Fibroblast of the conjunctiva (primary cell): ENCODE data around the gene SLC35G6.

Experiments used
- DNase-seq: peaks from one replicate; pipeline ENCODE4 v3.0.0-alpha.2; 2010; ENCODE audit warnings: low read depth

The SLC35G6 gene

DNA sequence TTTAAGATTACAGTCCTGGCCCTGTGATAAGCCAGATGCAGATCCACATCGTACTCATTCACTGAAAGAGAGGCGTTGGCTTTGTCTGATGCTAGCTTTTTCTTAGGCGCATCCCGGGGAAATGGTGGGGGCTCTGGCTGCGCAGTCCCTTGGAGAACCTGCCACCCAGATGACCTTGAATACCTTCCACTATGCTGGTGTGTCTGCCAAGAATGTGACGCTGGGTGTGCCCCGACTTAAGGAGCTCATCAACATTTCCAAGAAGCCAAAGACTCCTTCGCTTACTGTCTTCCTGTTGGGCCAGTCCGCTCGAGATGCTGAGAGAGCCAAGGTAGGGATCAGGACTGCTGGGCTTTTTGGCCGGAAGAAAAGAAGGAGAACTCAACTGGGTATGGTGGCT is 26.9 kb downstream of the SLC35G6 start:
- DNase-seq: no peak

DNA sequence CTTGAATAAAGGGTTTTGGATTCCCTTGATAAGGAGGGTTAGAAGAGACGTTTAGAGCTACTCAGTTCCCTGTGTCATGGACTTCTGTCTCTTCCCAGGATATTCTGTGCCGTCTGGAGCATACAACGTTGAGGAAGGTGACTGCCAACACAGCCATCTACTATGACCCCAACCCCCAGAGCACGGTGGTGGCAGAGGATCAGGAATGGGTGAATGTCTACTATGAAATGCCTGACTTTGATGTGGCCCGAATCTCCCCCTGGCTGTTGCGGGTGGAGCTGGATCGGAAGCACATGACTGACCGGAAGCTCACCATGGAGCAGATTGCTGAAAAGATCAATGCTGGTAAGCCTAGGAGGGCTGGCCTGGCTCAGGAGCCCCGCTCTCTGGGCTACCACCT is 27.6 kb downstream of the SLC35G6 start:
- no peak for DNase-seq

DNA sequence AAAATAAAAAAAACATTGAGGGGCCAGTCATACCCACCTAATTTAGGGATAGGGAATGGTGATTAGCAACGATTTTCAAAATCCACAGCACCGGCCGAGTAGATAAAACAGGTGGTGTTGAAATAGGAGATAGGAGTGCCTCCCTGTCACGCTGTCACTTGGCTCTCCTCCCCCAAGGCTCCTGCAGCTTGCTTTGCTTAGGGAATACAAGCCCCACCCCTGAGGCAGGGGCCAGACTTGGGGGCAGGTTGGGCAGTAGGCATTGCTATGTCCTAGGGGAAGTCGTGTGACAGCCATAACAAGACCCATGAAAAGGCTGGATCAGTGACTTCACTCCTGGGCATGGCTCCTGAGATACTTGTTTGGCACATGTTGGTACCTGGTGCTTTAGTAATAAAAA is 28.7 kb downstream of the SLC35G6 start:
- DNase-seq: no peak

DNA sequence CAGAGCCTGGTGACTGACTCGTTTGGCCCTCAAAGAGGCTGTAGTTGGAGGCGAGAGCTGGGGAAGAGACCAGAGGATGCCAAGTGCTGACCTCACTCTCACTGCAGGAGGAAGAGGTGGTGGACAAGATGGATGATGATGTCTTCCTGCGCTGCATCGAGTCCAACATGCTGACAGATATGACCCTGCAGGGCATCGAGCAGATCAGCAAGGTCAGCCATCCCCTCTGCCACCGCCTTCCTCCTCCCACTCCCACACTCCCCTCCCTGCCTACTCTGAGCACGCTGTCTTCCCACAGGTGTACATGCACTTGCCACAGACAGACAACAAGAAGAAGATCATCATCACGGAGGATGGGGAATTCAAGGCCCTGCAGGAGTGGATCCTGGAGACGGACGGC is 29.9 kb downstream of the SLC35G6 start:
- no peak for DNase-seq

DNA sequence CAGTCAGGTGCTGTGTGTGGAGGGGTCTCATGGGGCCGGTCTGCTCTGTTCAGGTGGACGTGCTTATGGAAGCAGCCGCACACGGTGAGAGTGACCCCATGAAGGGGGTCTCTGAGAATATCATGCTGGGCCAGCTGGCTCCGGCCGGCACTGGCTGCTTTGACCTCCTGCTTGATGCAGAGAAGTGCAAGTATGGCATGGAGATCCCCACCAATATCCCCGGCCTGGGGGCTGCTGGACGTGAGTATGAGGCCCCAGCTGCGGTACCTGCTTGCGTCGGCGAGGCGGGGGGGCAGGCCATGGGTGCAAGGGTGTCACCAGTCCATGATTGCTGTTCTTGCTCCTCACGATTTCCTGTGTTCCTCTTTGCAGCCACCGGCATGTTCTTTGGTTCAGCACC is 30.9 kb downstream of the SLC35G6 start:
- DNase-seq: no peak

DNA sequence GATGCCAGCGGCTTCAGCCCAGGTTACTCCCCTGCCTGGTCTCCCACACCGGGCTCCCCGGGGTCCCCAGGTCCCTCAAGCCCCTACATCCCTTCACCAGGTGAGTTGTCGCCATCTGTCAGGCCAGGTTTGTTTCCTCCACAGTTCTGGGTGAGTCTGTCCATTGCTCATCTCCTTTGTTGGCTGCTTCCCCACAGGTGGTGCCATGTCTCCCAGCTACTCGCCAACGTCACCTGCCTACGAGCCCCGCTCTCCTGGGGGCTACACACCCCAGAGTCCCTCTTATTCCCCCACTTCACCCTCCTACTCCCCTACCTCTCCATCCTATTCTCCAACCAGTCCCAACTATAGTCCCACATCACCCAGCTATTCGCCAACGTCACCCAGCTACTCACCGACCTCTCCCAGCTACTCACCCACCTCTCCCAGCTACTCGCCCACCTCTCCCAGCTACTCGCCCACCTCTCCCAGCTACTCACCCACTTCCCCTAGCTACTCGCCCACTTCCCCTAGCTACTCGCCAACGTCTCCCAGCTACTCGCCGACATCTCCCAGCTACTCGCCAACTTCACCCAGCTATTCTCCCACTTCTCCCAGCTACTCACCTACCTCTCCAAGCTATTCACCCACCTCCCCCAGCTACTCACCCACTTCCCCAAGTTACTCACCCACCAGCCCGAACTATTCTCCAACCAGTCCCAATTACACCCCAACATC is 31.7 kb downstream of the SLC35G6 start:
- DNase-seq: no peak

DNA sequence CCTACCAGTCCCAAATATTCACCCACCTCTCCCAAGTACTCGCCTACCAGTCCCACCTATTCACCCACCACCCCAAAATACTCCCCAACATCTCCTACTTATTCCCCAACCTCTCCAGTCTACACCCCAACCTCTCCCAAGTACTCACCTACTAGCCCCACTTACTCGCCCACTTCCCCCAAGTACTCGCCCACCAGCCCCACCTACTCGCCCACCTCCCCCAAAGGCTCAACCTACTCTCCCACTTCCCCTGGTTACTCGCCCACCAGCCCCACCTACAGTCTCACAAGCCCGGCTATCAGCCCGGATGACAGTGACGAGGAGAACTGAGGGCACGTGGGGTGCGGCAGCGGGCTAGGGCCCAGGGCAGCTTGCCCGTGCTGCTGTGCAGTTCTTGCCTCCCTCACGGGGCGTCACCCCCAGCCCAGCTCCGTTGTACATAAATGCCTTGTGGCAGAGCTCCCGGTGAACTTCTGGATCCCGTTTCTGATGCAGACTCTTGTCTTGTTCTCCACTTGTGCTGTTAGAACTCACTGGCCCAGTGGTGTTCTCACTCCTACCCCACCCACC is 32.7 kb downstream of the SLC35G6 start:
- no peak for DNase-seq

DNA sequence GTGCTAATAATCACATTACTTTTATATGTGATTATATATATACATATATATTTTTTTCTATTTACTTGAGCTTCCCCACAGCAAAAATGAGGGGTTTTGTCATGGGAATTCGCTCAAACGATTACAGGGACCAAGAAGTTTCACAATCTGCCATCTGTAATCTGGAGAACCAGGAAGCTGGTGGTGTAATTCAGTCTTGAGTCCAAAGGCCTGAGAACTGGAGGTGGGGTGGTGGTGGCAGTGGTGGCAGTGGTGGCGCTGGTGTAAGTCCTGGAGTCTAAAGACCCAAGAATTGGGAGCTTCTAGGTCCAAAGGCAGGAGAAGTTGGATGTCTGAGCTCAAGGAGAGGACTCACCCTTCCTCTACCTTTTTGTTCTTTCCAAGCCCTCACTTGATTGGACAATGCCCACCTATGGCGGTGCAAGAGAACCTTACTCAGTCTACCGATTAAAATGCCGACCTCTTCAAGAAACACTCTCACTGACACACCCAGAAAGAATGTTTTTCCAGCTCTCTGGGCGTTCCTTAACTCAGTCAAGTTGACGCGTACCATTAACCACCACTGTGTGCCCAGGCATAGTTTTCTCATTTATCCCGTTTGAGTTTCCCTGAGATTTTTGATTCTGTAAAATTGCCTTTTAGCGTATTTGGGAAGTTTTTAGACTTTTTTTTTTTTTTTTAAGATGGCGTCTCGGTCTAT is 34.8 kb downstream of the SLC35G6 start:
- no peak for DNase-seq

DNA sequence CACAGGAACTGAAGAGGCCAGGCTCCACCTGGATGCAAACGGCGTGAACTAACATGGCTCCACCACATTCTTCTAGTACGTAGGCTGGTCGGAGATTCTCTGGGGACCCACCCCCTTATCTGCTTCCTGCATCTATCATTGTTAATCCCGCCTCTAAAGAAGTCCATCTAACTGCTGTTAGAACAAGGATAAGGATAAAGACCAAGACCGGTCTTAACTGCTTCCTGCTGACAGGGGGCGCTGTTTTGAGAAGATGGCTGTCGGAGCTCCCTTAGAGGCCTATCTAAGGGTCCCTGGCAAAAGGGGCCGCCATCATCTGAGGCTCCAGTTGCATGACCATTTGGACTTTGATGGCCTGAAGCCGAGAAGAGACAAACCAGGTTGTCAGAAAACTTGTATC is 41.8 kb downstream of the SLC35G6 start:
- DNase-seq: no peak

DNA sequence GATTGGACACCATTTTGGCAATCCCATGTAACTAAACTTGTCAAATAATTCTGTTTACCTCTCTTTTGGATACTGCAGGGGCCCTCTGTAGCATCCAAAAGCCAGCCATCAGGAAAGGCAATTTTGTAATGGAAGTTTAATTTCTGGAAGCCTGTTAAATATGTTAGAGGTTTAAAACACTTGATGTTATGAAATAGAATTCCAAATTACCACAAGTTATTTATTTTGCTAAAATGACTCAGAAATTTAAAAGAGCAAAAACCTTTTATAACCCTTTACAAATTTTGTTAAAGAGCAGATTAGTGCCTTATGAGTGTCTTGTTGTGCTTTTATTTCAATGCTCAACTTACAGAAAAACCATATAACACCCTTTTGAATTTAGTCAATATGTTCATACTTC is 47.6 kb downstream of the SLC35G6 start:
- DNase-seq: no peak

DNA sequence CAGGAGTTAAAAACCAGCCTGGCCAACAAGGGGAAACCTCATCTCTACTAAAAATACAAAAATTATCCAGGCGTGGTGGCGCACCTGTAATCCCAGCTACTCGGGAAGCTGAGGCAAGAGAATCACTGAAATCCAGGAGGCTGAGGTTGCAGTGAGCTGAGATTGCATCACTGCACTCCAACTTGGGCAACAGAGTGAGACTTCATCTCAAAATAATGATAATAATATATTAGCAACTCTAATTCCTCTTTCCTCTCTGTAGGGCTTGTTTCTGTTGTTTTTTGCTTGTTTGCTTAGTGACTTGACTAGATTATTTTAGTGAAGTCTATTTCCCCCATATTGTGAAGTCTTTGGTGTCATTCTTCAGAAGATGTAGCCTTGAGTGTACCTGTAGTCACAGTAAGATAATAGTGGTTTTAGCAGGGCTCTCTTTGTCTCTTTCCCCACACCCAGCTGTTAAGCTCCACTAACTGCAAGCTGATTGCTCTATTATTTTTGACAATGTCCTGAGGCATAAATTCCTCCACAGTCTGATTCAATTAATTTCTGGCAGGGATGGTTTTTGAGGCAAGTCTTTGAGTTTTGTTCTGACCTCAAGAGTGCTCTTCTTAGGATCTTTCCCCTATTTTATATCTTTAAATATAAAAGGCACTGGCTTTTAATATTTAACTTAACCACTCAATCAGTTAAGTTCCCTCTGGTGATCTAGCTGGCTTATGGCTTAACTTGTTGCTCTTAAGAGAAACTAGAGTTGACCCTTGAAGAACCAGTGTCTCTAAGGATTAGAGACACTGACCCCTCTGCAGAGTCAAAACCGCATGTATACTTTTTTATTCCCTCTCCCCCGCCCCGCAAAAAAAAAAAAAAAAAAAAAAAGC is 49.0 kb downstream of the SLC35G6 start:
- no peak for DNase-seq
